K562 (cell line): ENCODE data around the gene ZSCAN26. TPM values are rescaled to one million over a fixed set of nuclear protein-coding genes. Genes with fewer than 3 reads are reported as not detected.

Experiments
- E2F8 ChIP-seq: fragments of 450-650 bp; IDR thresholded peaks from 2 replicates; pipeline ENCODE4 v1.7.1; 2018; ENCODE audit warnings: mild to moderate bottlenecking, low read depth; ENCODE audit not compliant: partially characterized antibody
- FOXJ2 ChIP-seq: fragments of 200-800 bp; sonication (Bioruptor generic); IDR thresholded peaks from 2 replicates; pipeline ENCODE4 v1.6.1; 2016; ENCODE audit warnings: missing genetic modification characterization, missing compliant biosample characterization
- GTF2B ChIP-seq: IDR thresholded peaks from 2 replicates; pipeline ENCODE4 v1.6.1; 2011; ENCODE audit not compliant: insufficient read length; ENCODE audit errors: extremely low read depth
- HDGF ChIP-seq: fragments of 450-650 bp; IDR thresholded peaks from 2 replicates; pipeline ENCODE4 v1.6.1; 2016
- MNT ChIP-seq, 2 experiments: fragments of 450-650 bp; conservative IDR thresholded peaks; 2 replicates each; pipeline ENCODE4 v1.6.1; 2017; ENCODE audit warnings: mild to moderate bottlenecking in 2 of 2, moderate library complexity in 2 of 2
- NR4A1 ChIP-seq, 2 experiments: fragments of 250-450 bp in 1 of 2; fragments of 450-650 bp in 1 of 2; sonication (Bioruptor Pico) in 1 of 2; IDR thresholded peaks; 2 replicates each; pipeline versions ENCODE4 v1.4.0 to v1.6.1; 2016 to 2020; ENCODE audit warnings: mild to moderate bottlenecking in 2 of 2, missing compliant biosample characterization in 1 of 2, missing genetic modification characterization in 1 of 2, moderate library complexity in 1 of 2
- OTX1 ChIP-seq: fragments of 450-650 bp; formaldehyde crosslinking; IDR thresholded peaks from 2 replicates; pipeline ENCODE4 v1.4.0; 2022; ENCODE audit warnings: mild to moderate bottlenecking
- PHB ChIP-seq: fragments of 250-450 bp; sonication (Bioruptor Pico); IDR thresholded peaks from 2 replicates; pipeline ENCODE4 v1.5.0; 2021
- RBBP5 ChIP-seq: fragments of 200-600 bp; sonication (generic); IDR thresholded peaks from 2 replicates; pipeline ENCODE4 v1.6.1; 2012; ENCODE audit warnings: borderline replicate concordance, mild to moderate bottlenecking, low read length, control low read depth, inconsistent platforms; ENCODE audit not compliant: insufficient read depth, poor library complexity, severe bottlenecking
- SMAD4 ChIP-seq: fragments of 250-450 bp; sonication (Bioruptor Pico); conservative IDR thresholded peaks from 2 replicates; pipeline ENCODE4 v1.8.0; 2021; ENCODE audit warnings: inconsistent platforms, mild to moderate bottlenecking, moderate library complexity
- SPI1 ChIP-seq: IDR thresholded peaks from 2 replicates; pipeline ENCODE4 v1.6.1; 2011; ENCODE audit warnings: low read depth, low read length, control low read depth, borderline replicate concordance
- TCF3 ChIP-seq: sonication (generic); formaldehyde crosslinking; IDR thresholded peaks from 2 replicates; pipeline ENCODE4 v1.4.0; 2020; ENCODE audit warnings: mild to moderate bottlenecking, missing genetic modification reagents
- U2AF2 ChIP-seq: fragments of 200-400 bp; formaldehyde crosslinking; optimal IDR thresholded peaks from 2 replicates; pipeline ENCODE3; 2017; ENCODE audit warnings: low read depth, mild to moderate bottlenecking, low read length
- ZFP36 ChIP-seq: fragments of 150-350 bp; IDR thresholded peaks from 2 replicates; pipeline ENCODE4 v1.6.1; 2018; ENCODE audit warnings: low read length, low read depth; ENCODE audit not compliant: partially characterized antibody
- ZNF583 ChIP-seq: fragments of 250-450 bp; sonication (Bioruptor Pico); IDR thresholded peaks from 2 replicates; pipeline ENCODE4 v1.4.0; 2020
- ZSCAN32 ChIP-seq: fragments of 450-650 bp; formaldehyde crosslinking; IDR thresholded peaks from 2 replicates; pipeline ENCODE4 v1.4.0; 2020; ENCODE audit warnings: mild to moderate bottlenecking, moderate library complexity
- polyA plus RNA-seq, 8 experiments: library from polyadenylated mRNA; depleted of rRNA in 4 of 8; stranded (reverse) in 5 of 8; unstranded in 3 of 8; fragments of >200 nt; fragmentation: Nextera tagmentation in 2 of 8; fragmentation: Illumina TruSeq in 1 of 8; extraction: Ambion mirVana in 2 of 8; extraction: Trizol in 1 of 8; gene quantifications; 2 replicates each; pipeline versions ENCODE4 v1.2.1 to v1.2.3, GENCODE V29; 2011 to 2014; ENCODE audit warnings: inconsistent platforms in 1 of 8, missing spikeins in 1 of 8
- total RNA-seq, 7 experiments: library from RNA; depleted of rRNA in 6 of 7; stranded (reverse); fragments of >200 nt in 6 of 7; fragmentation: Illumina TruSeq in 2 of 7; extraction: Trizol in 2 of 7; gene quantifications; 2 replicates each; pipeline versions ENCODE4 v1.2.1 to v1.2.3, GENCODE V29; 2011 to 2021; ENCODE audit warnings: low replicate concordance in 1 of 7
- TF ChIP-seq, protein P1 (sequence below), 2 experiments: fragments of 150-350 bp in 1 of 2; IDR thresholded peaks; 2 replicates each; pipeline ENCODE4 v1.6.1; 2012 to 2016; ENCODE audit warnings: low read depth in 2 of 2, low read length in 2 of 2, mild to moderate bottlenecking in 1 of 2, moderate library complexity in 1 of 2

ZSCAN26 gene
- total and polyA plus RNA-seq, 9 of the 15 experiments (the other 6 are each of a cell fraction or from before 2014, with no cell fraction given) = 5.9 to 14.2 (median 10.5) TPM

- peak in 1 of 2 experiments; percentile 73; a peak in 3 of 4 replicates for TF ChIP-seq MNT (conservative IDR thresholded peaks at IDR 0.05)
- TF ChIP-seq HDGF = peak; percentile 97
- peak; percentile 93 for TF ChIP-seq E2F8
- TF ChIP-seq ZSCAN32 = peak; percentile 30; the same call in 1 of the 2 replicates
- TF ChIP-seq, protein P1, sequence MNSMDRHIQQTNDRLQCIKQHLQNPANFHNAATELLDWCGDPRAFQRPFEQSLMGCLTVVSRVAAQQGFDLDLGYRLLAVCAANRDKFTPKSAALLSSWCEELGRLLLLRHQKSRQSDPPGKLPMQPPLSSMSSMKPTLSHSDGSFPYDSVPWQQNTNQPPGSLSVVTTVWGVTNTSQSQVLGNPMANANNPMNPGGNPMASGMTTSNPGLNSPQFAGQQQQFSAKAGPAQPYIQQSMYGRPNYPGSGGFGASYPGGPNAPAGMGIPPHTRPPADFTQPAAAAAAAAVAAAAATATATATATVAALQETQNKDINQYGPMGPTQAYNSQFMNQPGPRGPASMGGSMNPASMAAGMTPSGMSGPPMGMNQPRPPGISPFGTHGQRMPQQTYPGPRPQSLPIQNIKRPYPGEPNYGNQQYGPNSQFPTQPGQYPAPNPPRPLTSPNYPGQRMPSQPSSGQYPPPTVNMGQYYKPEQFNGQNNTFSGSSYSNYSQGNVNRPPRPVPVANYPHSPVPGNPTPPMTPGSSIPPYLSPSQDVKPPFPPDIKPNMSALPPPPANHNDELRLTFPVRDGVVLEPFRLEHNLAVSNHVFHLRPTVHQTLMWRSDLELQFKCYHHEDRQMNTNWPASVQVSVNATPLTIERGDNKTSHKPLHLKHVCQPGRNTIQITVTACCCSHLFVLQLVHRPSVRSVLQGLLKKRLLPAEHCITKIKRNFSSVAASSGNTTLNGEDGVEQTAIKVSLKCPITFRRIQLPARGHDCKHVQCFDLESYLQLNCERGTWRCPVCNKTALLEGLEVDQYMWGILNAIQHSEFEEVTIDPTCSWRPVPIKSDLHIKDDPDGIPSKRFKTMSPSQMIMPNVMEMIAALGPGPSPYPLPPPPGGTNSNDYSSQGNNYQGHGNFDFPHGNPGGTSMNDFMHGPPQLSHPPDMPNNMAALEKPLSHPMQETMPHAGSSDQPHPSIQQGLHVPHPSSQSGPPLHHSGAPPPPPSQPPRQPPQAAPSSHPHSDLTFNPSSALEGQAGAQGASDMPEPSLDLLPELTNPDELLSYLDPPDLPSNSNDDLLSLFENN (IDR thresholded peaks at IDR 0.05; ENCODE audit: low read depth in 2 of 2, low read length in 2 of 2) = no peak
- no peak for TF ChIP-seq FOXJ2 (tag)
- no peak for TF ChIP-seq GTF2B
- TF ChIP-seq ZFP36 = no peak
- no peak for TF ChIP-seq PHB (CRISPR knock-in tag)
- no peak for TF ChIP-seq U2AF2
- TF ChIP-seq TCF3 (CRISPR knock-in tag) = 0 out of 2 replicates have a peak, but pooled peaks have one; percentile 24
- TF ChIP-seq SMAD4 = peak; percentile 85
- peak; percentile 45 for TF ChIP-seq RBBP5
- peak; percentile 84; the same call in 1 of the 2 replicates for TF ChIP-seq SPI1
- peak; percentile 29; the same call in 1 of the 2 replicates for TF ChIP-seq ZNF583 (CRISPR knock-in tag)
- TF ChIP-seq OTX1 (CRISPR knock-in tag) = peak; percentile 86
- TF ChIP-seq NR4A1 (CRISPR knock-in tag; IDR thresholded peaks at IDR 0.05) = no peak
- TF ChIP-seq NR4A1 (tag; IDR thresholded peaks at IDR 0.05) = 0 out of 2 replicates have a peak, but pooled peaks have one; percentile 26
Observed at GRCh38 chr6:28252009-28252975, 14.7 kb upstream of the ZSCAN26 start, which contains the start of gene ZKSCAN4 (continued).
